RWPE1 (cell line): ENCODE data around the gene VAT1L.
"Not testable (repeated sequence)": the region's sequence is repeated elsewhere in the genome, so short reads cannot be mapped to it uniquely, and the experiment has no call there.

Experiments used
- CTCF ChIA-PET: fragments of 350-600 bp; sonication (Branson Sonifier 250); formaldehyde crosslinking; extraction: SDS; loops from one replicate; lab custom pipeline; 2021; lab: Yijun Ruan, JAX
- POLR2A ChIA-PET: fragments of 400-600 bp; formaldehyde crosslinking; extraction: SDS; loops from one replicate; lab custom pipeline; 2020; ENCODE audit warnings: antibody characterized with exemption; ENCODE audit not compliant: low non-redundant PET; lab: Yijun Ruan, JAX
- DNase-seq: peaks from one replicate; pipeline ENCODE4 v3.0.0; 2012; ENCODE audit warnings: low spot score
- H3K27ac ChIP-seq: fragments of 450-650 bp; 2 replicates; pipeline ENCODE4 v1.5.1; 2017
- CTCF ChIP-seq: fragments of 450-650 bp; conservative IDR thresholded peaks from 2 replicates; pipeline ENCODE4 v1.5.1; 2017; ENCODE audit warnings: low read depth, mild to moderate bottlenecking

Gene VAT1L

DNA sequence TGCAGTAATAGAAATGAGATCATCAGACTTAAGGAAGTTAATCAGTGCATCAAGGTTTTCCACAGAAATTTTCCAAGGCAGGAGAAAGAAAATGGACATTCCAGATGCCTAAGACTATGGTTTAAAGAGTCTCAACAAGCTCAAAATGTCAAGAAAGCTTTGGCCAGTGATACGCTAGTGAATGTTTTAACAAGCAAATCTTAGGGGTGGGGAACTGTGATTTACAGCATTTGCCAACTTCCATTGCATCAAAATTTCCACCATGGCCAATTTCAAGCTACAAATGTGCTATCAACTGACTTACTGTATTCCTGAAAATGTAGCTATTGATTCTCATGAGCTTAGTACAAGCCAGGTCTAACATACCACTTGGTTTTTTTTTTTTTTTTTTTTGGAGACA lies 151.6 kb downstream of the VAT1L start:
- ChIA-PET CTCF (no interaction called here), POLR2A (no interaction called here)
- no peak overlapping the region for H3K27ac ChIP-seq
- DNase-seq = no peak
- no peak for TF ChIP-seq CTCF

DNA sequence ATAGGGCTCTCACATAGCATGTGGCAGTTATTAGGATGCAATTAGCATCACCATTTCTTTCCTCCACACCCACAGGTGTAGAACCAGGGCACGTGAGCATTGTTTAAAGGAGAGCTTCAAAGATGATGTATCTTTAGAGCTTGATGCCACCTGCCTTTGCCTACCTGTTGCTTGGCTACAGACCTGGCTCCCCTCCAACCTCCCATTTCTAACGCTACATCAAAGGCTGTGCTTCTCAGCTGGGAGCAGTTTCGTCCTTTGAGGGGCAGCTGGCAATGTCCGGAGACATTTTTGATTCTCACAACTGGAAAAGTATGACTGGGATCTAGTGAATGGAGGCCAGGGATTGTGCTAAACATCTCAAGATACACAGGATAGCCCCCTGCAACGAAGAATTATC lies 155.4 kb downstream of the VAT1L start:
- POLR2A ChIA-PET = no interaction called here

DNA sequence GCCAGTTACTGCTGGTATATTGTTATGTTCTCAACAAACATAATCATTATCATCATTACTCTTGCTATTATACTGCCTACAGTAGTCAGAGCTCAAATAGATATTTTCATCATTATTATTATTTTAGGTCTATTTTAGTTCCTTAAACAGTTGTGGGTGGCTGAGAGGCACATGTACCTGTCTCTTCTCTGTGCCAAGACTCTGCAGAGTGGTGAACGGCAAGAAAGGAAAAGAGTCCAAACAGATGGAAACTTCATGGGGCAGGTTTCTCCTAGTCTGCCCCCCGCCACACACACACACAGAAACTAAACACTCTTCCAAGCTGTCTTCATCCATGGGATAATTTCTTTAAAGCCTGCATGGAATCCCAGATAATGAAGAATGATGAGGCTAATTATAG lies 156.3 kb downstream of the VAT1L start:
- ChIA-PET POLR2A (no interaction called here), CTCF (interaction anchor here (0.6 to 1.7 kb wide), 2 partner anchors 58 to 120 kb away, joined by 5 read pairs; no protein-coding TSS in a partner anchor)
- DNase-seq = no peak
- TF ChIP-seq CTCF = no peak
- H3K27ac ChIP-seq = no peak overlapping the region

More for the DNA sequence above, 155.4 kb downstream of the VAT1L start:
- H3K27ac ChIP-seq = no peak overlapping the region
- TF ChIP-seq CTCF = no peak
- CTCF ChIA-PET = interaction anchor here (0.6 to 1.7 kb wide), 3 partner anchors 27 to 103 kb away, joined by 3 to 5 read pairs (median 4); no protein-coding TSS in a partner anchor
- DNase-seq = no peak

GRCh38 chr16:77945126-77945525 lies 156.8 kb downstream of the VAT1L start:
- H3K27ac ChIP-seq = no peak overlapping the region
- ChIA-PET CTCF (interaction anchor here (1.7 kb wide), 1 partner anchor 58 kb away, joined by 5 read pairs; no protein-coding TSS in a partner anchor), POLR2A (no interaction called here)
- TF ChIP-seq CTCF = no peak
- no peak for DNase-seq

- CTCF ChIA-PET = no interaction called here
- H3K27ac ChIP-seq = no peak overlapping the region
- TF ChIP-seq CTCF = no peak
- POLR2A ChIA-PET = no interaction called here
- DNase-seq = no peak
These were observed 158.5 kb downstream of the VAT1L start for GRCh38 chr16:77946823-77947222.

GRCh38 chr16:77947590-77947989 lies 159.2 kb downstream of the VAT1L start:
- H3K27ac ChIP-seq, DNase-seq, POLR2A ChIA-PET, CTCF ChIA-PET: not testable (repeated sequence)

DNA sequence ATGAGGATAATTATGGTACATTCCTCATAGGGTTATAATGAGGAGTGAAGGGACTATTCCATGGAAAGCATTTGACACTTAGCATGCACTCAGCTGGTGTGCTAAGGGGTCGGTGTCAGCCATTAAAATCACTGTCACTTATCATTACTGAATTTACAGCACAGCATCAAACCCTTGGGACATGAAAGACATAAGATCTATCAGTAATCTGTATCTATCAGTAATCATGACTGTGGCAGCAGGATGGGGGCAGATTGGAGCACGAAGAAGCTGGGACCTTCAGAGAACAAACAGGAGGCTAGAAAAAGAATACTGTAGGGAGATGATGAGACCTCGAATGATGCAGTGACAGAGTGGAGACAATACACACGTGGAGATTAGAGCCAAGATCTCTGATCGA lies 160.5 kb downstream of the VAT1L start:
- DNase-seq = no peak
- CTCF ChIA-PET = interaction anchor here (0.5 kb wide), 1 partner anchor 177 kb away, joined by 4 read pairs; no protein-coding TSS in a partner anchor
- no peak for TF ChIP-seq CTCF
- POLR2A ChIA-PET = no interaction called here
- H3K27ac ChIP-seq = no peak overlapping the region
